Calu3 (cell line): Measurements from ENCODE around the gene HYI. TPM values are rescaled to one million over a fixed set of nuclear protein-coding genes. Genes with fewer than 3 reads are reported as not detected.

Experiments
- BruUV-seq: library from RNA; stranded (reverse); fragments of 400-500 nt; replicated peaks from 2 replicates; lab custom pipeline; 2021; lab: Mats Ljungman, UMichigan
- CTCF ChIA-PET: fragments of 300-600 bp; sonication (Branson Sonifier 250); formaldehyde crosslinking; loops from one replicate; lab custom pipeline; 2022; ENCODE audit warnings: antibody characterized with exemption; lab: Charles Lee
- DNase-seq: peaks from one replicate; pipeline ENCODE4 v3.0.0; 2022
- H3K27ac Mint-ChIP-seq: one replicate; pipeline ENCODE4 v1.8.0; 2022; ENCODE audit warnings: mixed read lengths; ENCODE audit not compliant: unreplicated experiment
- H3K27me3 Mint-ChIP-seq: one replicate; pipeline ENCODE4 v1.8.0; 2022; ENCODE audit warnings: mixed read lengths; ENCODE audit not compliant: unreplicated experiment
- H3K36me3 Mint-ChIP-seq: one replicate; pipeline ENCODE4 v1.8.0; 2022; ENCODE audit warnings: mild to moderate bottlenecking, moderate library complexity, mixed read lengths; ENCODE audit not compliant: insufficient read depth, unreplicated experiment
- H3K4me1 Mint-ChIP-seq: one replicate; pipeline ENCODE4 v1.8.0; 2022; ENCODE audit warnings: mild to moderate bottlenecking, low read depth, mixed read lengths; ENCODE audit not compliant: unreplicated experiment
- H3K4me3 Mint-ChIP-seq: one replicate; pipeline ENCODE4 v1.8.0; 2022; ENCODE audit warnings: mild to moderate bottlenecking, low read depth, moderate library complexity, mixed read lengths; ENCODE audit not compliant: unreplicated experiment
- H3K9me3 Mint-ChIP-seq: one replicate; pipeline ENCODE4 v1.8.0; 2022; ENCODE audit warnings: low read depth, mixed read lengths; ENCODE audit not compliant: unreplicated experiment
- intact Hi-C: fragments of 100-400 bp; cut with micrococcal nuclease; formaldehyde crosslinking; loops from one replicate; pipeline ENCODE4 v1.10.0; 2022; ENCODE audit not compliant: unreplicated experiment
- total RNA-seq: library from RNA; stranded (reverse); gene quantifications from 2 replicates; pipeline ENCODE4 v1.2.3, GENCODE V29; 2022
- TF ChIP-seq, protein P1 (sequence below): fragments of 200-600 bp; IDR thresholded peaks from one replicate; pipeline ENCODE4 v1.8.0; 2022; ENCODE audit warnings: antibody characterized with exemption; ENCODE audit not compliant: unreplicated experiment

Gene HYI
- total RNA-seq, 1 experiment from 2014 or later: 67.4 TPM

- H3K27me3 Mint-ChIP-seq: no peaks in the 10 kb centered on the region
- H3K27ac Mint-ChIP-seq: no peak overlapping the region
- TF ChIP-seq, protein P1, sequence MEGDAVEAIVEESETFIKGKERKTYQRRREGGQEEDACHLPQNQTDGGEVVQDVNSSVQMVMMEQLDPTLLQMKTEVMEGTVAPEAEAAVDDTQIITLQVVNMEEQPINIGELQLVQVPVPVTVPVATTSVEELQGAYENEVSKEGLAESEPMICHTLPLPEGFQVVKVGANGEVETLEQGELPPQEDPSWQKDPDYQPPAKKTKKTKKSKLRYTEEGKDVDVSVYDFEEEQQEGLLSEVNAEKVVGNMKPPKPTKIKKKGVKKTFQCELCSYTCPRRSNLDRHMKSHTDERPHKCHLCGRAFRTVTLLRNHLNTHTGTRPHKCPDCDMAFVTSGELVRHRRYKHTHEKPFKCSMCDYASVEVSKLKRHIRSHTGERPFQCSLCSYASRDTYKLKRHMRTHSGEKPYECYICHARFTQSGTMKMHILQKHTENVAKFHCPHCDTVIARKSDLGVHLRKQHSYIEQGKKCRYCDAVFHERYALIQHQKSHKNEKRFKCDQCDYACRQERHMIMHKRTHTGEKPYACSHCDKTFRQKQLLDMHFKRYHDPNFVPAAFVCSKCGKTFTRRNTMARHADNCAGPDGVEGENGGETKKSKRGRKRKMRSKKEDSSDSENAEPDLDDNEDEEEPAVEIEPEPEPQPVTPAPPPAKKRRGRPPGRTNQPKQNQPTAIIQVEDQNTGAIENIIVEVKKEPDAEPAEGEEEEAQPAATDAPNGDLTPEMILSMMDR: no peak
- H3K36me3 Mint-ChIP-seq: peaks cover 44% of the 10 kb centered on the region
- BruUV-seq: no TSS peak
- H3K9me3 Mint-ChIP-seq: no peaks in the 10 kb centered on the region
- intact Hi-C loops: no loop called here
- DNase-seq: no peak
- H3K4me1 Mint-ChIP-seq: no peaks in the 10 kb centered on the region
- no peak overlapping the region for H3K4me3 Mint-ChIP-seq
- CTCF ChIA-PET: no interaction called here
Measured at GRCh38 chr1:43437031-43437973, 16.4 kb downstream of the HYI start.

GRCh38 chr1:43436371-43436770 lies 17.4 kb downstream of the HYI start:
- Mint-ChIP-seq H3K9me3 (no peaks in the 10 kb centered on the region), H3K27ac (no peak overlapping the region), H3K27me3 (no peaks in the 10 kb centered on the region), H3K36me3 (peaks cover 44% of the 10 kb centered on the region), H3K4me3 (no peak overlapping the region), H3K4me1 (no peaks in the 10 kb centered on the region)
- no TSS peak for BruUV-seq
- DNase-seq: no peak
- intact Hi-C loops: no loop called here
- CTCF ChIA-PET: no interaction called here
- TF ChIP-seq, protein P1: no peak

GRCh38 chr1:43435146-43436145 lies 18.3 kb downstream of the HYI start:
- intact Hi-C loops: no loop called here
- Mint-ChIP-seq H3K4me1 (no peaks in the 10 kb centered on the region), H3K27me3 (no peaks in the 10 kb centered on the region), H3K27ac (no peak overlapping the region), H3K36me3 (peaks cover 44% of the 10 kb centered on the region), H3K9me3 (no peaks in the 10 kb centered on the region), H3K4me3 (no peak overlapping the region)
- no TSS peak for BruUV-seq
- no peak for DNase-seq
- TF ChIP-seq, protein P1: no peak
- CTCF ChIA-PET: interaction anchor here (0.6 kb wide), 1 partner anchor 158 kb away, joined by 4 read pairs; no protein-coding TSS in a partner anchor

- TF ChIP-seq, protein P1: no peak
- Mint-ChIP-seq H3K4me1 (no peaks in the 10 kb centered on the region), H3K27me3 (no peaks in the 10 kb centered on the region), H3K9me3 (no peaks in the 10 kb centered on the region), H3K4me3 (no peak overlapping the region), H3K36me3 (peaks cover 48% of the 10 kb centered on the region), H3K27ac (no peak overlapping the region)
- CTCF ChIA-PET: no interaction called here
- DNase-seq: no peak
- intact Hi-C loops: no loop called here
- no TSS peak for BruUV-seq
Measured at GRCh38 chr1:43434256-43434655, 19.5 kb downstream of the HYI start.
